ENCODE data around the gene ELP4.

ELP4 gene

DNA sequence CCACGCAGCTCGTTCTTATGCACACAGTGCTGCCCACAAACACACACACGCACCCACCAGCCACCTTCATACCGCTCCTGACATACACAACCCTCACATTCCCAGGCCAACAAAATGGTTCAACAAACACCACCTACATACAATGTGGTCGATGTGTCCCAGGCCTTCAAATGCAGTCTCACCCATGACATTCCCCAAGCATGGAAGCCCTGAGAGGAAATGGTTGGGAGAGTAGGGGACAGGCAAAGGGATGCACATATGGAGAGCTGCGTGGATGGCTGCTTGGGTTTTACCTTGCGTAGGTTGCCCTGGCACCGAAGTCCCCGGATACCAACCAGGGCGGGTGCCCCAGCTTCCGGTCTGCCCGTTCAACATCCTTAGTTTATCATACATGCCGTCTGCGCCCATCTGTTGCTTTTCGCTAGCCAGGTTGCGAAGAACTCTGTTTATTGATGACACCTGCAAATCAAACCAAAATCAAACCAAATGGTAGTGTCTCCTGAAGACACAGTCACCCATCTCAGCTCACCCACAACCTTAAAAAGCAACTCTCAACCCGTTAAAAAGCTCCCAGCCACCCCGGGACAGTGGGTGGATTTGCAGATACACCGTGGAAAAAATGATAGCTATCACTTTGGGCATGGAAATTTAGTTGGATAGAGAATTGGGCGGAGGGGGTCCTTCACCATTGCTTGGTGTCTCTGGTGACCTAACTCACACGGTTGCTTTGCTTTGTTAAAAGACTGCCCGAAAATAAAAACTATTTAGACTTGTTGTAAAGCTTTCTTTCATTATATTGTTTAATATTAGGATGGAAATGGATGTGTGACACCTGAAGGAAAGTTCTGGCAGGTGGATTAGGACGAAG lies 291.1 kb downstream of the ELP4 start:
- no peak for DNase-seq (ENCODE audit: low spot score)
- Histone ChIP-seq H3K4me1 (ENCODE audit: control insufficient read depth in 2 of 2, insufficient read depth in 1 of 2, low read depth in 1 of 2, low read length in 2 of 2) (peaks cover 0 to 61% of the 10 kb centered on the region in 2 donors), H3K27me3 (ENCODE audit: control insufficient read depth in 3 of 3, insufficient read depth in 3 of 3, low read depth in 1 of 3, low read length in 3 of 3) (peaks cover 0 to 21% (median 0%) of the 10 kb centered on the region in 3 experiments)

DNA sequence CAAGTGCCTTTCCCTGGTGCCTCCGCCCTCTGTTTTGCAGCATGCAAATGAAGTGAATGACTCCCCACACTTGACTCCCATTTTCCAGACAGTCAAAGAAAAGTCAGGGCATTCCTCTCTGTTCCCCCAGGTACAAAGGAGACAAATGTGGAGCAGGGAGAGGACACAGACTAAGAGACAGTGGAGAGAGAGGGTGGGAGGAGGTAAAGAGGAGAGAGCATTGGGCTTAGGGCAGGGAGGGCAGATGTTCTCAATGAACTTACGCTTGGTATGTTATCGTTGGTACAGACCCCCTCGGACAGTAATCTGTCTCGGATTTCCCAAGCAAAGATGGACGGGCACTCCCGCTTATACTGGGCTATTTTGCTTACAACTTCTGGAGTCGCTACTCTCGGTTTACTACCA lies 291.7 kb downstream of the ELP4 start:
- Histone ChIP-seq H2AFZ (ENCODE audit: low read length) (no peak overlapping the region), H2BK12ac (ENCODE audit: low read length) (no peak overlapping the region), H3K9ac (ENCODE audit: low read depth, low read length, poor library complexity) (no peak overlapping the region), H3K14ac (ENCODE audit: low read length) (no peak overlapping the region), H3K23ac (ENCODE audit: low read depth, low read length, poor library complexity) (no peak overlapping the region), H3K36me3 (replicated peaks in 1 of 2; ENCODE audit: control insufficient read depth in 2 of 2, insufficient read depth in 2 of 2, low read length in 2 of 2) (peaks cover 22 to 95% of the 10 kb centered on the region in 2 donors), H3K18ac (ENCODE audit: low read length) (no peak overlapping the region), H3K27ac (replicated peaks; ENCODE audit: low read length) (no peak overlapping the region), H3K9me3 (replicated peaks in 1 of 2; ENCODE audit: control insufficient read depth in 2 of 2, insufficient read depth in 1 of 2, low read depth in 1 of 2, low read length in 2 of 2) (peaks cover 0 to 14% of the 10 kb centered on the region in 2 donors), H2BK120ac (ENCODE audit: low read depth, low read length) (no peak overlapping the region), H3K27me3 (ENCODE audit: control insufficient read depth in 3 of 3, insufficient read depth in 3 of 3, low read depth in 1 of 3, low read length in 3 of 3) (peaks cover 0 to 21% (median 0%) of the 10 kb centered on the region in 3 experiments), H4K91ac (ENCODE audit: low read depth, low read length, poor library complexity) (no peak overlapping the region), H2AK5ac (ENCODE audit: low read depth, low read length) (no peak overlapping the region), H3K4me1 (ENCODE audit: control insufficient read depth in 2 of 2, insufficient read depth in 1 of 2, low read depth in 1 of 2, low read length in 2 of 2) (peaks cover 0 to 58% of the 10 kb centered on the region in 2 donors), H3K4ac (ENCODE audit: low read length) (no peak overlapping the region), H2BK15ac (ENCODE audit: low read length) (no peak overlapping the region), H4K8ac (ENCODE audit: low read depth, low read length) (no peak overlapping the region), H2BK5ac (ENCODE audit: low read length) (no peak overlapping the region), H3K4me2 (ENCODE audit: insufficient read depth, low read length, poor library complexity, severe bottlenecking) (no peak overlapping the region), H3K79me1 (ENCODE audit: low read depth, low read length) (peaks cover 6% of the 10 kb centered on the region), H3K4me3 (ENCODE audit: low read length in 2 of 2) (no peak overlapping the region)
- no CpG with 5 or more reads among the region's 9 CpGs for WGBS, 2 donors (ENCODE audit: extremely low coverage in 2 of 2, insufficient read length in 2 of 2, insufficient replicate concordance in 1 of 2)
- DNase-seq (ENCODE audit: low spot score), result no peak

More for the DNA sequence above, 291.1 kb downstream of the ELP4 start:
- Histone ChIP-seq H3K23ac (ENCODE audit: low read depth, low read length, poor library complexity) (peak overlapping the region; percentile 16), H2AK5ac (ENCODE audit: low read depth, low read length) (no peak overlapping the region), H2AFZ (ENCODE audit: low read length) (no peak overlapping the region), H4K91ac (ENCODE audit: low read depth, low read length, poor library complexity) (no peak overlapping the region), H3K4me2 (ENCODE audit: insufficient read depth, low read length, poor library complexity, severe bottlenecking) (no peak overlapping the region), H3K36me3 (replicated peaks in 1 of 2; ENCODE audit: control insufficient read depth in 2 of 2, insufficient read depth in 2 of 2, low read length in 2 of 2) (peaks cover 23 to 96% of the 10 kb centered on the region in 2 donors), H3K14ac (ENCODE audit: low read length) (no peak overlapping the region), H2BK15ac (ENCODE audit: low read length) (no peak overlapping the region), H3K27ac (replicated peaks; ENCODE audit: low read length) (no peak overlapping the region), H2BK5ac (ENCODE audit: low read length) (no peak overlapping the region), H3K4me3 (ENCODE audit: low read length in 2 of 2) (peak overlapping the region in 1 of 2 donors; percentile 29), H2BK120ac (ENCODE audit: low read depth, low read length) (no peak overlapping the region), H2BK12ac (ENCODE audit: low read length) (no peak overlapping the region), H3K9ac (ENCODE audit: low read depth, low read length, poor library complexity) (peak overlapping the region; percentile 53), H4K8ac (ENCODE audit: low read depth, low read length) (no peak overlapping the region), H3K9me3 (replicated peaks in 1 of 2; ENCODE audit: control insufficient read depth in 2 of 2, insufficient read depth in 1 of 2, low read depth in 1 of 2, low read length in 2 of 2) (peaks cover 0 to 12% of the 10 kb centered on the region in 2 donors), H3K4ac (ENCODE audit: low read length) (no peak overlapping the region), H3K18ac (ENCODE audit: low read length) (no peak overlapping the region), H3K79me1 (ENCODE audit: low read depth, low read length) (peaks cover 6% of the 10 kb centered on the region)
- no CpG with 5 or more reads among the region's 23 CpGs for WGBS, 2 donors (ENCODE audit: extremely low coverage in 2 of 2, insufficient read length in 2 of 2, insufficient replicate concordance in 1 of 2)

DNA sequence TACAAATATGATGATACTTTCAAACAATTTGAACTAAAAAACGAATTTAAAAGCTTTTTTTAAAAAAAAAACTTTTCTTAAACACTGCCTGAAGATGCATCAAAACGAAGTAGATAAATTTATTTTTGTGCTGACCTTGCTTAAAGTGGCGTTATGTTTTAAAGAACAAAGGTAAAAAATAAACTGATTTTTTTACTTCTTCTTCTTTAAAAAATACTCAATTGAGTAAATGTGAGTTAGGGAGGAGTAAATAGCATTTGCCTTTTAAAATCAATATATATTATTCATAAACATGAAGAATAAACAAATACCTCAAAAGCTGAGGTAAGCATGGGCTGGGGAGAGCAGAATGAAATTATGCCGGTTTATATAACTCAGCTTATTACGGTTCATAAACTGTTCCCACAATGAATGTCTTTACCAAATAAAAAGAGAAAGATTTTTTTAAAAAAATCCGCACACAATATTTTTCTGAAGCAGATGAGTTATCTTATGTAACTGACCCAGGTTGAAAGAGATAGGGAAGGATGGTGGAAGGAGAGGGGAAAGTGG lies 292.5 kb downstream of the ELP4 start:
- no peak overlapping the region for H3K9ac ChIP-seq (ENCODE audit: low read depth, low read length, poor library complexity)
- no peak overlapping the region for H2AK5ac ChIP-seq (ENCODE audit: low read depth, low read length)
- no peak overlapping the region for H3K4me2 ChIP-seq (ENCODE audit: insufficient read depth, low read length, poor library complexity, severe bottlenecking)
- no peak overlapping the region for H2BK5ac ChIP-seq (ENCODE audit: low read length)
- WGBS, 2 donors (ENCODE audit: extremely low coverage in 2 of 2, insufficient read length in 2 of 2, insufficient replicate concordance in 1 of 2), result no CpG with 5 or more reads among the region's 6 CpGs
- peaks cover 6% of the 10 kb centered on the region for H3K79me1 ChIP-seq (ENCODE audit: low read depth, low read length)
- no peak overlapping the region for H2BK15ac ChIP-seq (ENCODE audit: low read length)
- no peak for DNase-seq (ENCODE audit: low spot score)
- H2BK12ac ChIP-seq (ENCODE audit: low read length), result no peak overlapping the region
- H4K91ac ChIP-seq (ENCODE audit: low read depth, low read length, poor library complexity), result no peak overlapping the region
- no peak overlapping the region for H2AFZ ChIP-seq (ENCODE audit: low read length)
- no peak overlapping the region for H3K27ac ChIP-seq (replicated peaks; ENCODE audit: low read length)
- H3K36me3 ChIP-seq (replicated peaks in 1 of 2; ENCODE audit: control insufficient read depth in 2 of 2, insufficient read depth in 2 of 2, low read length in 2 of 2), result peaks cover 22 to 96% of the 10 kb centered on the region in 2 donors
- H3K27me3 ChIP-seq (ENCODE audit: control insufficient read depth in 3 of 3, insufficient read depth in 3 of 3, low read depth in 1 of 3, low read length in 3 of 3), result peaks cover 0 to 21% (median 0%) of the 10 kb centered on the region in 3 experiments
- H3K23ac ChIP-seq (ENCODE audit: low read depth, low read length, poor library complexity), result no peak overlapping the region
- no peak overlapping the region for H3K14ac ChIP-seq (ENCODE audit: low read length)
- no peak overlapping the region for H3K4me3 ChIP-seq (ENCODE audit: low read length in 2 of 2)
- peaks cover 0 to 57% of the 10 kb centered on the region in 2 donors for H3K4me1 ChIP-seq (ENCODE audit: control insufficient read depth in 2 of 2, insufficient read depth in 1 of 2, low read depth in 1 of 2, low read length in 2 of 2)
- H3K4ac ChIP-seq (ENCODE audit: low read length), result no peak overlapping the region
- H2BK120ac ChIP-seq (ENCODE audit: low read depth, low read length), result no peak overlapping the region
- H4K8ac ChIP-seq (ENCODE audit: low read depth, low read length), result no peak overlapping the region
- no peak overlapping the region for H3K18ac ChIP-seq (ENCODE audit: low read length)
- peaks cover 0 to 21% of the 10 kb centered on the region in 2 donors for H3K9me3 ChIP-seq (replicated peaks in 1 of 2; ENCODE audit: control insufficient read depth in 2 of 2, insufficient read depth in 1 of 2, low read depth in 1 of 2, low read length in 2 of 2)

DNA sequence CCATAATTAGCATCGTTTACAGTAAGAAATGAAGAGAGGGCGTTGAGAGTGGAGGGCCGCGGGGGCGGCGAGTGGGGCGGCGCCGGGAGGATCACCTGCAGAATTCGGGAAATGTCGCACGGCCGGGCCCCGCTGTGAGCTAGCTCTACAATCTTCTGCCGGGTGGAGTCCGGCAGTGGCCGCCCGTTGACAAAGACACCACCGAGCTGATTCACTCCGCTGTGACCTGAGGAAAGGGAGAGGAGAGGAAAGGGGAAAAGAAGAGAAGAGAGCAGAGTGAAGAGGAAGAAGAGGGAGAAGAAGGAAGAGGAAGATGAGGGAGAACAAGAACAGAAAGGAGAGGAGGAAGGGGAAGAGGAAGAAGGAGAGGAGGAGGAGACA lies 293.0 kb downstream of the ELP4 start:
- peak overlapping the region; percentile 26 for H3K4me2 ChIP-seq (ENCODE audit: insufficient read depth, low read length, poor library complexity, severe bottlenecking)
- H3K36me3 ChIP-seq (replicated peaks in 1 of 2; ENCODE audit: control insufficient read depth in 2 of 2, insufficient read depth in 2 of 2, low read length in 2 of 2), result peaks cover 22 to 96% of the 10 kb centered on the region in 2 donors
- no peak overlapping the region for H4K8ac ChIP-seq (ENCODE audit: low read depth, low read length)
- no CpG with 5 or more reads among the region's 20 CpGs for WGBS, 2 donors (ENCODE audit: extremely low coverage in 2 of 2, insufficient read length in 2 of 2, insufficient replicate concordance in 1 of 2)
- peak overlapping the region; percentile 73 for H3K18ac ChIP-seq (ENCODE audit: low read length)
- H3K9me3 ChIP-seq (replicated peaks in 1 of 2; ENCODE audit: control insufficient read depth in 2 of 2, insufficient read depth in 1 of 2, low read depth in 1 of 2, low read length in 2 of 2), result peaks cover 0 to 21% of the 10 kb centered on the region in 2 donors
- H3K27ac ChIP-seq (replicated peaks; ENCODE audit: low read length), result no peak overlapping the region
- H2AFZ ChIP-seq (ENCODE audit: low read length), result no peak overlapping the region
- H3K23ac ChIP-seq (ENCODE audit: low read depth, low read length, poor library complexity), result peak overlapping the region; percentile 14
- H3K4me3 ChIP-seq (ENCODE audit: low read length in 2 of 2), result peak overlapping the region in 1 of 2 donors; percentile 69
- no peak overlapping the region for H2BK120ac ChIP-seq (ENCODE audit: low read depth, low read length)
- no peak for DNase-seq (ENCODE audit: low spot score)
- no peak overlapping the region for H2BK12ac ChIP-seq (ENCODE audit: low read length)
- H3K4me1 ChIP-seq (ENCODE audit: control insufficient read depth in 2 of 2, insufficient read depth in 1 of 2, low read depth in 1 of 2, low read length in 2 of 2), result peaks cover 3 to 54% of the 10 kb centered on the region in 2 donors
- peak overlapping the region; percentile 7 for H2AK5ac ChIP-seq (ENCODE audit: low read depth, low read length)
- H4K91ac ChIP-seq (ENCODE audit: low read depth, low read length, poor library complexity), result no peak overlapping the region
- H2BK5ac ChIP-seq (ENCODE audit: low read length), result no peak overlapping the region
- no peak overlapping the region for H2BK15ac ChIP-seq (ENCODE audit: low read length)
- H3K79me1 ChIP-seq (ENCODE audit: low read depth, low read length), result peaks cover 6% of the 10 kb centered on the region
- no peak overlapping the region for H3K14ac ChIP-seq (ENCODE audit: low read length)
- H3K9ac ChIP-seq (ENCODE audit: low read depth, low read length, poor library complexity), result no peak overlapping the region
- H3K4ac ChIP-seq (ENCODE audit: low read length), result no peak overlapping the region
- peaks cover 0 to 21% (median 0%) of the 10 kb centered on the region in 3 experiments for H3K27me3 ChIP-seq (ENCODE audit: control insufficient read depth in 3 of 3, insufficient read depth in 3 of 3, low read depth in 1 of 3, low read length in 3 of 3)
